DMS153 treated with DMSO at 0.1 percent for 48 hours (cell line): ENCODE measurements around the gene FYN.

Source experiments
- DNase-seq: peaks from one replicate; lab custom pipeline; 2025; ENCODE audit not compliant: unreplicated experiment; lab: John Stamatoyannopoulos, UW

Gene FYN

GRCh38 chr6:111834356-111834755 is 38.9 kb downstream of the FYN start:
- DNase-seq: no peak

- no peak for DNase-seq
Observed at GRCh38 chr6:111832833-111833418, 40.3 kb downstream of the FYN start.

GRCh38 chr6:111831408-111831807 is 41.8 kb downstream of the FYN start:
- no peak for DNase-seq

- no peak for DNase-seq
Observed at GRCh38 chr6:111829998-111830397, 43.3 kb downstream of the FYN start.

- no peak for DNase-seq
Observed at GRCh38 chr6:111829581-111829980, 43.7 kb downstream of the FYN start.

- no peak for DNase-seq
Observed at GRCh38 chr6:111828809-111829208, 44.4 kb downstream of the FYN start.

GRCh38 chr6:111825439-111826086 is 47.7 kb downstream of the FYN start:
- DNase-seq: no peak

- DNase-seq: no peak
Observed at GRCh38 chr6:111824608-111825337, 48.5 kb downstream of the FYN start.

- no peak for DNase-seq
Observed at GRCh38 chr6:111823831-111824607, 49.2 kb downstream of the FYN start.

- DNase-seq: no peak
Observed at GRCh38 chr6:111823012-111823411, 50.2 kb downstream of the FYN start.

- DNase-seq: no peak
Observed at GRCh38 chr6:111819458-111819857, 53.8 kb downstream of the FYN start.

- DNase-seq: no peak
Observed at GRCh38 chr6:111818539-111819226, 54.6 kb downstream of the FYN start.

GRCh38 chr6:111817451-111818120 is 55.7 kb downstream of the FYN start:
- no peak for DNase-seq

GRCh38 chr6:111813677-111814310 is 59.5 kb downstream of the FYN start:
- DNase-seq: no peak

- DNase-seq: no peak
Observed at GRCh38 chr6:111813237-111813636, 60.0 kb downstream of the FYN start.

- no peak for DNase-seq
Observed at GRCh38 chr6:111812060-111813038, 60.9 kb downstream of the FYN start.

GRCh38 chr6:111810294-111811131 is 62.7 kb downstream of the FYN start:
- DNase-seq: no peak

GRCh38 chr6:111809766-111810165 is 63.5 kb downstream of the FYN start:
- no peak for DNase-seq
